ENCODE results near the gene CEMP1.

DNA sequence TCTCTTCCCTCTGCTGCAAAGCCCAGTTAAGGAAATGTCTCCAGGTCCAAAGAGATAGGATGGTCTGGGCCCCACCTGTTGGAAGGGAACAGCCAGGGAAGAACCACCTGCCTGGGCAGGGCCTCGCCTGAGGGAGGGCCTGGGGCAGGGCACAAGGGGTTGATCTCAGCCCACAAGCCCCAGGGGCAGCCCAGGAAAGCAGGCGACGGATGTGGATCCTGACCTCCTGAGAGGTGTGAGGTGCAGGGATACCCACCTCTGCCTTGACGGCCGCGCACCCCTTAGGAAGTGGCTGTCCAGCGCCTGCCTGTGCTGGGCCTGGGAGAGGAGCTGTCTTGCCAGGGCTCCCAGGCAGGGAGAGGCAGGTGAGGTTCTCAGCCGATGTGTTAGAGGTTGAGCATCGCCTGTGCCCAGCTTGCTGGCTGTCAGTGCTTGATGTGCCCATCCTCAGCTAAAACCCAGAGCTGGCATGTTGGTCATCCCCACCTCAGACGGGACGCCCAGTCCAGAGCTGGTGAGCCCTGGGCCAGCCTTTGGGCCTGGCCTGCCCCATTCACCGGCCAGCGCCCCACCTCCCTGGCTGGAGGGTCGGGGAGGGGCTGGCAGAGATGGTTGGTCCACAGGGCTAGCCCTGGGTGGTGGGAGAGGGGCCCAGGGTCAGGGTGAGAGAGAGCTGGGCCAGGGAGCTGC lies 434 bp downstream of the CEMP1 start:
- TF ChIP-seq, protein P1, sequence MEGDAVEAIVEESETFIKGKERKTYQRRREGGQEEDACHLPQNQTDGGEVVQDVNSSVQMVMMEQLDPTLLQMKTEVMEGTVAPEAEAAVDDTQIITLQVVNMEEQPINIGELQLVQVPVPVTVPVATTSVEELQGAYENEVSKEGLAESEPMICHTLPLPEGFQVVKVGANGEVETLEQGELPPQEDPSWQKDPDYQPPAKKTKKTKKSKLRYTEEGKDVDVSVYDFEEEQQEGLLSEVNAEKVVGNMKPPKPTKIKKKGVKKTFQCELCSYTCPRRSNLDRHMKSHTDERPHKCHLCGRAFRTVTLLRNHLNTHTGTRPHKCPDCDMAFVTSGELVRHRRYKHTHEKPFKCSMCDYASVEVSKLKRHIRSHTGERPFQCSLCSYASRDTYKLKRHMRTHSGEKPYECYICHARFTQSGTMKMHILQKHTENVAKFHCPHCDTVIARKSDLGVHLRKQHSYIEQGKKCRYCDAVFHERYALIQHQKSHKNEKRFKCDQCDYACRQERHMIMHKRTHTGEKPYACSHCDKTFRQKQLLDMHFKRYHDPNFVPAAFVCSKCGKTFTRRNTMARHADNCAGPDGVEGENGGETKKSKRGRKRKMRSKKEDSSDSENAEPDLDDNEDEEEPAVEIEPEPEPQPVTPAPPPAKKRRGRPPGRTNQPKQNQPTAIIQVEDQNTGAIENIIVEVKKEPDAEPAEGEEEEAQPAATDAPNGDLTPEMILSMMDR (IDR thresholded peaks at IDR 0.05), result no peak
- no peak for TF ChIP-seq POLR2A (IDR thresholded peaks at IDR 0.05)
- TF ChIP-seq POLR2AphosphoS5 (IDR thresholded peaks at IDR 0.05), result no peak

All from prostate gland (tissue), 2 donors.